Activated CD8-positive, alpha-beta T cell treated with anti-CD3 and anti-CD28 coated beads, Interleukin-2, amount 10 ng/mL, durations not matched to agents 7 days and 5 days (primary cell): ENCODE data around the gene SHC2. TPM values are rescaled to one million over a fixed set of nuclear protein-coding genes. Genes with fewer than 3 reads are reported as not detected.
"Not testable (repeated sequence)": the region's sequence is repeated elsewhere in the genome, so short reads cannot be mapped to it uniquely, and the experiment has no call there.

Experiments used
- ATAC-seq: fragments of 150-1000 bp; cut with Tn5 transposase; one replicate; pipeline ENCODE4 v1.10.0; 2021; ENCODE audit warnings: moderate library complexity
- CTCF ChIA-PET: fragments of 350-600 bp; sonication (Branson Sonifier 250); formaldehyde crosslinking; loops from one replicate; lab custom pipeline; 2021; ENCODE audit warnings: antibody characterized with exemption; lab: Charles Lee
- POLR2A ChIA-PET: fragments of 350-600 bp; sonication (Branson Sonifier 250); formaldehyde crosslinking; loops from one replicate; lab custom pipeline; 2021; ENCODE audit warnings: antibody characterized with exemption; lab: Charles Lee
- DNase-seq: peaks from one replicate; pipeline ENCODE4 v3.0.0-alpha.2; 2020
- H3K27ac Mint-ChIP-seq: one replicate; pipeline ENCODE4 v1.8.0; 2021; ENCODE audit warnings: mild to moderate bottlenecking, mixed read lengths
- H3K27me3 Mint-ChIP-seq: one replicate; pipeline ENCODE4 v1.8.0; 2021; ENCODE audit warnings: low read depth, mixed read lengths
- H3K36me3 Mint-ChIP-seq: one replicate; pipeline ENCODE4 v1.8.0; 2021; ENCODE audit warnings: low read depth, mixed read lengths
- H3K4me1 Mint-ChIP-seq: one replicate; pipeline ENCODE4 v1.8.0; 2021; ENCODE audit warnings: low read depth, mixed read lengths
- H3K4me3 Mint-ChIP-seq: one replicate; pipeline ENCODE4 v1.8.0; 2021; ENCODE audit warnings: mild to moderate bottlenecking, mixed read lengths
- H3K9me3 Mint-ChIP-seq: one replicate; pipeline ENCODE4 v1.8.0; 2022; ENCODE audit warnings: mixed read lengths; ENCODE audit not compliant: insufficient read depth
- total RNA-seq, 2 experiments: library from RNA; stranded (reverse); gene quantifications; one replicate each; pipeline ENCODE4 v1.2.3, GENCODE V29; 2021

The SHC2 gene
- total RNA-seq, 2 experiments from 2014 or later: not detected

- CTCF ChIA-PET: no interaction called here
- H3K36me3 Mint-ChIP-seq: no peaks in the 10 kb centered on the region
- no peak for DNase-seq
- H3K4me3 Mint-ChIP-seq: no peak overlapping the region
- no peak for ATAC-seq
- H3K9me3 Mint-ChIP-seq: no peaks in the 10 kb centered on the region
- no peak overlapping the region for H3K27ac Mint-ChIP-seq
- no peaks in the 10 kb centered on the region for H3K27me3 Mint-ChIP-seq
- POLR2A ChIA-PET: no interaction called here
- no peaks in the 10 kb centered on the region for H3K4me1 Mint-ChIP-seq
These were observed 58.8 kb downstream of the SHC2 start for GRCh38 chr19:401866-402511.

- Mint-ChIP-seq H3K4me3 (no peak overlapping the region), H3K27me3 (no peaks in the 10 kb centered on the region), H3K9me3 (no peaks in the 10 kb centered on the region), H3K4me1 (no peaks in the 10 kb centered on the region), H3K36me3 (no peaks in the 10 kb centered on the region), H3K27ac (no peak overlapping the region)
- DNase-seq (no peak), ATAC-seq (no peak)
- ChIA-PET CTCF (no interaction called here), POLR2A (no interaction called here)
These were observed 59.6 kb downstream of the SHC2 start for GRCh38 chr19:400976-401865.

DNA sequence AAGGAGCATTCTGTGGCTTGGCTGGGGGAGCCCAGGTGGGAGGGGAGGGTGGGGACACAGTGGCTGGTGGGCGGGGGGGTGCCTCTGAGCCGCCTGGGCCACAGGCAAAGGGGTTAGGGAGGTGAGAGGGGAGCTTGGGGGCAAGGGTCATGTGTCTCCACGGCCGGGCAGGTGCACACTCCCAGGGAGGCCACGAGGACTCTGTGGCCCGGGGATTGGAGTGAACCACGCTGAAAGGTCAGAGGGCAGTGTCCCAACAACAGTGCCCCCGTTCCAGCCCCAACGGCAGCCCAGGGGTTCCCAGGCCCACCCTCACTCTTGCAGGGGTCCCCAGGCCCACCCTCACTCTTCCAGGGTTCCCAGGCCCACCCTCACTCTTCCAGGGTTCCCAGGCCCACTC lies 61.5 kb downstream of the SHC2 start:
- Mint-ChIP-seq H3K9me3 (no peaks in the 10 kb centered on the region), H3K4me3 (no peak overlapping the region), H3K4me1 (no peaks in the 10 kb centered on the region), H3K36me3 (peaks cover 3% of the 10 kb centered on the region), H3K27me3 (no peaks in the 10 kb centered on the region), H3K27ac (no peak overlapping the region)
- no peak for DNase-seq
- CTCF ChIA-PET: no interaction called here
- POLR2A ChIA-PET: no interaction called here
- ATAC-seq: no peak

DNA sequence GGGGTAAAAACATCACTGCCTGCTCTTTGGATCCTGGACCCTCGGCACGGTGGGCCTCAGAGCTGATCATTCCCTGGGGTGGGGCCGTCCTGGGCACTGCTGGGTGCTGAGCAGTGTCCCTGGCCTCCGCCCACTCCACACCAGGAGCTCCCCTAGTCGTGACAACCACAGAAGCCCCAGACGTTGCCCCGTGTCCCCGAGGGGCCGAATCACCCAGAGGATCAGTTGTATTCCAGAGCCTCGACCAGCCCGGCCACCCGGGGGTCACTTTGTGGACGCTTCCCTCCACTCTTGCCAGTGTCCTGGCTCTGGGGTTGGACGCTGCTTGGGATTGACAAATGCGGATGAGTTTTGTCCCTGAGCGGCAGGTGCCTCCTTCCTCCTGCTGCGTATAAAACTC lies 62.1 kb downstream of the SHC2 start:
- CTCF ChIA-PET: no interaction called here
- Mint-ChIP-seq H3K36me3 (peaks cover 3% of the 10 kb centered on the region), H3K9me3 (no peaks in the 10 kb centered on the region), H3K27ac (no peak overlapping the region), H3K4me1 (no peaks in the 10 kb centered on the region), H3K4me3 (no peak overlapping the region), H3K27me3 (no peaks in the 10 kb centered on the region)
- ATAC-seq (no peak), DNase-seq (no peak)
- POLR2A ChIA-PET: no interaction called here

DNA sequence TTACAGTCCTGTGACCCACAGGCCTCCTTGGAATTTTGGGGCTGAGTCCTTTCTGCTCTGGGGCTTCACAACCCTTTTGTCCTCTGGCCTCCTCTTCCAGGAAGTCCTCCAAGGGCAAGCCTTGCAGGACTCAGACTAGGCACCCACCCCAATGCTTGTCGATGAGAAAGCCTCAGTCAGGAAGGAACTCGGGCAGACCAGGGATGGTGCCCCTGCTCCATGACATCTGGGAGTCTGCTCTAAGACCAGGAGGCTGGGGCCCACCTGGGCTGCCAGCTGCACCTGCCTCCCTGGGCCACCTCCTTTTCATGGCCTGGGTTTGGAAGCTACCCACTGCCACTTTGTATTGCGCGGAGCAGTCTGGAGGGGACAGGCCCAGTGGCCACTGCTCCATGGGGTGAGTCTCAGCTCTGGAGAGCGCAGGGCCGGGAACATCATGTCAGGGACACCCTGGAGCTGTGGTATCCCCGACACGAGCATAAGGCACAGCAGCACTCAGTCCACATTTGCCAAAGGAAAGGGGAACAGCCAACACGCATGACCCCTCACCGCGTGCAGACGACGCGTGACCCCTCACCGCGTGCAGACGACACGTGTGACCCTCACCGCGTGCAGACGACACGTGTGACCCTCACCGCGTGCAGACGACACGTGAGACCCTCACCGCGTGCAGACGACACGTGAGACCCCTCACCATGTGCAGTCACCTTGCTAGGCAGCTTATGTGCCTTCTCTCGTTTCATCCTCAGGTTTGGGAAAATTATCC lies 62.7 kb downstream of the SHC2 start:
- Mint-ChIP-seq H3K9me3 (peaks cover under 1% of the 10 kb centered on the region), H3K4me1 (no peaks in the 10 kb centered on the region), H3K36me3 (peaks cover 4% of the 10 kb centered on the region), H3K27me3 (no peaks in the 10 kb centered on the region), H3K27ac (no peak overlapping the region), H3K4me3 (no peak overlapping the region)
- POLR2A ChIA-PET: no interaction called here
- ATAC-seq: no peak
- CTCF ChIA-PET: no interaction called here
- DNase-seq: no peak

- peaks cover 7% of the 10 kb centered on the region for H3K36me3 Mint-ChIP-seq
- H3K9me3 Mint-ChIP-seq: peaks cover 9% of the 10 kb centered on the region
- H3K27me3 Mint-ChIP-seq: no peaks in the 10 kb centered on the region
- ChIA-PET CTCF (no interaction called here), POLR2A (no interaction called here)
- H3K4me1 Mint-ChIP-seq: no peaks in the 10 kb centered on the region
- DNase-seq (no peak), ATAC-seq (no peak)
- no peak overlapping the region for H3K4me3 Mint-ChIP-seq
- H3K27ac Mint-ChIP-seq: no peak overlapping the region
These were observed 63.5 kb downstream of the SHC2 start for GRCh38 chr19:397321-397720.

DNA sequence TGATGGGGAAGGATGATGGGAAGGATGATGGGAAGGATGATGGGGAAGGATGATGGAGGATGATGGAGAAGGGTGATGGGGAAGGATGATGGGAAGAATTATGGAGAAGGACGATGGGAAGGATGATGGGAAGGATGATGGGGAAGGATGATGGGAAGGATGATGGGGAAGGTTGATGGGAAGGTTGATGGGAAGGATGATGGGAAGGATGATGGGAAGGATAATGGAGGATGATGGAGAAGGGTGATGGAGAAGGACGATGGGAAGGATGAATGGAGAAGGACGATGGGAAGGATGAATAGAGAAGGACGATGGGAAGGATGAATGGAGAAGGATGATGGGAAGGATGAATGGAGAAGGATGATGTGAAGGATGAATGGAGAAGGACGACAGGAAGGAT lies 65.4 kb downstream of the SHC2 start:
- ChIA-PET POLR2A (no interaction called here), CTCF (no interaction called here)
- Mint-ChIP-seq H3K9me3 (peaks cover 10% of the 10 kb centered on the region), H3K36me3 (peaks cover 7% of the 10 kb centered on the region), H3K4me3 (no peak overlapping the region), H3K27me3 (no peaks in the 10 kb centered on the region), H3K4me1 (no peaks in the 10 kb centered on the region), H3K27ac (peak overlapping the region; percentile 62)
- DNase-seq (no peak), ATAC-seq (no peak)

- H3K27me3 Mint-ChIP-seq, H3K27ac Mint-ChIP-seq, H3K4me3 Mint-ChIP-seq, H3K9me3 Mint-ChIP-seq, CTCF ChIA-PET, DNase-seq, POLR2A ChIA-PET, H3K4me1 Mint-ChIP-seq, H3K36me3 Mint-ChIP-seq, ATAC-seq: not testable (repeated sequence)
These were observed 66.0 kb downstream of the SHC2 start for GRCh38 chr19:394857-395256.

GRCh38 chr19:393560-393959 lies 67.3 kb downstream of the SHC2 start:
- H3K27me3 Mint-ChIP-seq, ATAC-seq, H3K36me3 Mint-ChIP-seq, DNase-seq, CTCF ChIA-PET, H3K4me1 Mint-ChIP-seq, H3K9me3 Mint-ChIP-seq: not testable (repeated sequence)
- Mint-ChIP-seq H3K27ac (peak overlapping the region; percentile 73), H3K4me3 (peak overlapping the region; percentile 53)
- POLR2A ChIA-PET: interaction anchor here (0.7 kb wide), 1 partner anchor 881 kb away, joined by 3 read pairs; no protein-coding TSS in a partner anchor

DNA sequence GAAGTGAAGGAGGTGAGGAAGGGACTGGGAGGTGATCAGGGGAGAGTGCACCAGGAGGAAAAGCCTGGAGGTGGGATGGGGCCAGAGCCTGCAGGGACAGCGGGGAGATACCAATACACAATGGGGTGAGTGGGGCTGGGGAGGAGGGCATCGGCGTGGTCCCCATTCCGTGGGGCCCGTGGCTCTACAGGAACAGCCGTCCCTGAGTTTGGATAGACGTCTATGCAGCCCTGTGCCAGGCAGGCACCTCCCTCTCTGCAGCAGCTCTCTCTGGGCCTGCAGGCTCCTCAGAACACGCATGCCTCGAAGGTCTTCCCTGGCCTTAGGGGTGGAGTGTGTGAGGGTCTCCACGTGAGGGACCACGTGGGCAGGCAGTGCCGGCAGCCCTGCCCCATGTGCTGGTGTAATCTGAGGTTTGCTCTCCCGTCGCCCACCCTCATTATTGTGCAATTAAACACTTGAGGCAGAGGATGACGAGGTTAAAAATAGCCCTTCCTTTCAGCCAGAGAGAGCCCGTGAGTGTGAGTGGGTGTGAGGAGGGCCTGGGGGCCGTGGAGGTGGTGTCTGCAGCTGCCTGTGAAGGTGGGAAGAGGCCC lies 68.4 kb downstream of the SHC2 start:
- Mint-ChIP-seq H3K27ac (no peak overlapping the region), H3K27me3 (peaks cover 6% of the 10 kb centered on the region), H3K9me3 (peaks cover 10% of the 10 kb centered on the region), H3K4me1 (no peaks in the 10 kb centered on the region), H3K4me3 (no peak overlapping the region), H3K36me3 (peaks cover 7% of the 10 kb centered on the region)
- POLR2A ChIA-PET: no interaction called here
- CTCF ChIA-PET: no interaction called here
- no peak for ATAC-seq
- no peak for DNase-seq

GRCh38 chr19:391726-392374 lies 69.0 kb downstream of the SHC2 start:
- peaks cover 10% of the 10 kb centered on the region for H3K9me3 Mint-ChIP-seq
- no peak for ATAC-seq
- ChIA-PET POLR2A (no interaction called here), CTCF (no interaction called here)
- no peak overlapping the region for H3K27ac Mint-ChIP-seq
- DNase-seq: no peak
- no peaks in the 10 kb centered on the region for H3K4me1 Mint-ChIP-seq
- H3K4me3 Mint-ChIP-seq: no peak overlapping the region
- H3K36me3 Mint-ChIP-seq: peaks cover 7% of the 10 kb centered on the region
- H3K27me3 Mint-ChIP-seq: peaks cover 9% of the 10 kb centered on the region
